Activated CD4-positive, CD25-positive, alpha-beta regulatory T cell treated with anti-CD3 and anti-CD28 coated beads, Interleukin-2, amount 50 U/mL, for 16 hours (primary cell): Measurements from ENCODE around the gene ABCC5.
"Not testable (repeated sequence)": the region's sequence is repeated elsewhere in the genome, so short reads cannot be mapped to it uniquely, and the experiment has no call there.

ENCODE experiments used
- DNase-seq: peaks from one replicate; pipeline ENCODE4 v3.0.0-alpha.2; 2020; ENCODE audit warnings: low read depth, low spot score

The ABCC5 gene

DNA sequence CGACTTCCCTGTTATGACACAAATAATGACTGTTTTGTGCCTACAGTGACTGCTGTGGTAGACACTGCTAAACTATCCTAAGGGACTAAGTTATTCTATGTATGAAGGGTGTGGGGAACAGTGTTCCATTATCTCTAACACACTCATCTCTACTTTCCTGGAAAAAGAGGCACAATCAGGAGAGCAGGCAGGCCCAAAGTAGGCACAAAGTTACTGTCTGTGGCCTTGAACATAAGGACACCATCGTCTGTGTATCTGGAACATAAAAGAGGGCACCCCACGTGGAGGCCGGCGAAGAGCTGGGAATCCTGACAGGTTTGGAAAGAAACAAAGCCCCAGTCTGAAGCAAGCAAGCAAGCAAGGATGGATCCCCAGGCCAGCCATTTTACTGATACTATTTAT, 1.5 kb downstream of the ABCC5 start:
- DNase-seq = no peak

DNA sequence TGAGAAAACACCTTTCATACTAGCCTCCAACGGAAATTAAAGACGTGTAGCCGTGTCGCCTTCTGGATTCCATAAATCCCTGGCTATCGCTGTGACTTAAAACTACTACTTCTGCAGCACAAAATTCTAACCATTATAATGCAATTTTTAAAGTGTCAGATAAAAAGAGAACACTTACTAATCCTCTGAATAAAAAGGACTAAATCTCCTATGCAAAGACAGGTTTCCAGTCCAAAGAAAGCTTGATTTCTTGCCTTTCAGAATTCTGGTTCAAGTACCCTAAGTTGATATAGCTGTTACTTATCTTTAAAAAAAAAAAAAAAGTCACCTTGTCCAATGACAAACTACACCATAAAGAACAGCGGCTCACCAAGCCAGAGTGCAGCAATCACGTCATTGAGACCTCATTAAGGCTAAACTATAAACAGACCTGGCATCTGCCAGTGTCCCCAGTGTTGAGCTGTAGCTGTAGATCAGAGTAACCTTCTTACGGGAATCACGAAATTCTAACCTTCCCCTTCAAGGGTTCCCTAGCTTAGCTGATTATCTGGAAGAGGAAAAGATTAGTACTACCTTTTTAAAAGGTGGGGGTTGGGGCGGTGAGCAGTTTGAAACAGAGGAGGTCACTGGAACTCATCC, 2.2 kb downstream of the ABCC5 start:
- no peak for DNase-seq

GRCh38 chr3:184011937-184012889, 5.5 kb downstream of the ABCC5 start:
- DNase-seq = no peak

- no peak for DNase-seq
Observed at GRCh38 chr3:184011230-184011876, 6.3 kb downstream of the ABCC5 start.

DNA sequence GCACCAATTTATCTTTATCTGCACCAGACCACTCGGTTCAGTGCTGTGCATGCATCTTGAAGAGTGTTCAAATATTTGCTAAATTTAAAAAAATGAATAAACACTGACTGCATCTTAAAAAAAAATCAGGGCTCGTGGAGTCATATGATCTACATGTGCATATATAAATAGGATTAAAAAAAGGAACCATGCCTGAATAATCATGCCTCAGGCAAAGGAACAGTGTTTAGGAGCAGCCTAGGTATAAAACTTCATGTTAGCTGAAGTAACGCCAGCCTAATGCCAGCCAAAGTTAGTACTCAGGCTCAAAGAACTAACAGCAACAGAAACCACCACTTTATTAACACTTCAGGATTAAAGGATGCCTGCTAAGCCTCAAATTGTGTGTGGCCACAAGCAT, 9.5 kb downstream of the ABCC5 start:
- no peak for DNase-seq

GRCh38 chr3:184007143-184007813, 10.4 kb downstream of the ABCC5 start:
- DNase-seq = not testable (repeated sequence)

DNA sequence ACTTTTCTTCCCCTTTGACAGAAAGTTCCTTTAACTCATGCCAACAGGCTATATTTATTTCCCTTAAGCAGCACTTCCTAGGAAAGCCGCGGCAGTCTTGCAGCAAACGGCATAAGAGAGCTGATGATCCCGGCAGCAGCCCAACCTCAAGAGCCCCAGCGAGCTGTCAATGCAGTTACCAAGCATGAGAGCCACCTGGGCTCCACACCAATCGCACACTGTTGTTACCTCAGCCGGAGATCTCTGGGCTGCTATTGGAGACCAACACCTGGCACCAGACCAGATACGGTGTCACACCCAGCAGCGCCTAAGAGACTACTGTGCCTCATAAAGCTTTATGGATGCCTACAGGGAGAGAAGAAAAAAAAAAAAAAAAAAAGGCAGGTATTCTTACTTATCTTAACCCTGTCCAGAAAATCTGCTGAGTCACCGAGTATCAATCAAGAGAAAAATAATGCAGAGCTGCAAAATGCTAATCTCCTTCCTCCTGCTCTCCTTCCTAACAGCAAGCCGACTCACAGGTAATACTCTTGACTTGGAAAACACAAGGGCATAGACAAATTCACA, 11.7 kb downstream of the ABCC5 start:
- no peak for DNase-seq

- DNase-seq = no peak
Observed at GRCh38 chr3:184004476-184004875, 13.2 kb downstream of the ABCC5 start.

- DNase-seq = no peak
Observed at GRCh38 chr3:184003187-184003967, 14.3 kb downstream of the ABCC5 start.

DNA sequence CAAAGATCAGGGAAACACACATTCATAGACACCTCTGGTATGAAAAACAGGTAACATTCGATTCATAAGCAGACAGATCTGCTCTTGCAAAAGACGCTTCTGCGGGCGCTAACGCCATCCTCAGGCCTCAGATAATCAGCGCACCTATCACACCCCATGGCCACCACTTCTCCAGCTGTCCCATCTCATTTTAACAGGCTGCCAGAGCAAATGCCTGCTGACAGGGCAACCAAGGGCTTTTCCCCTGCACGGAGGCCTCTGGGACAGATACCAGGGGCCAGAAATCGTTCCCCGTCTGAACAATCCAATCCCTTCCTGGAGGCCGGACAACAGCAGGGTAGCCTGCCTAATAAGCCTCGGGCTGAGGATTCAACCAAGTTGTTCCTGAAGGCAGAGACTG, 15.2 kb downstream of the ABCC5 start:
- no peak for DNase-seq

DNA sequence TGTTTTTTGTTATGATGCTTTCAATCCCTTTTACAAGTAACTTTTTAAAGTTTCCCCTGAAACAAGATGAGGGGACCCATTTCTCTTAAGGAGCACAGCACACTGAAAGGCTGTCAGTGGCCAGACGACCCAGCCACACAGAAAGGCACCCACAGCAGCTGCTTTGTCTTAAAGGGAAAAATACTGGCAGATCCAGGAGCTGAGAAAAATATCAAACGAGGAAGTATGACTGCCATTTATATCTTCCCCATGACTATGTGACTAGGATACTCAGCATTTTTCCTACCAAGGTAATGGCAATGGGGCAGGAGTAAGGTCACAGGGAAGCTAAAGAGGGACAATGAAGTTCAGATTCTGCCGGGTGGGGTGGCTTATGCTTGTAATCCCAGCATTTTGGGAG, 15.9 kb downstream of the ABCC5 start:
- no peak for DNase-seq

GRCh38 chr3:183991403-183991802, 26.3 kb downstream of the ABCC5 start:
- no peak for DNase-seq

DNA sequence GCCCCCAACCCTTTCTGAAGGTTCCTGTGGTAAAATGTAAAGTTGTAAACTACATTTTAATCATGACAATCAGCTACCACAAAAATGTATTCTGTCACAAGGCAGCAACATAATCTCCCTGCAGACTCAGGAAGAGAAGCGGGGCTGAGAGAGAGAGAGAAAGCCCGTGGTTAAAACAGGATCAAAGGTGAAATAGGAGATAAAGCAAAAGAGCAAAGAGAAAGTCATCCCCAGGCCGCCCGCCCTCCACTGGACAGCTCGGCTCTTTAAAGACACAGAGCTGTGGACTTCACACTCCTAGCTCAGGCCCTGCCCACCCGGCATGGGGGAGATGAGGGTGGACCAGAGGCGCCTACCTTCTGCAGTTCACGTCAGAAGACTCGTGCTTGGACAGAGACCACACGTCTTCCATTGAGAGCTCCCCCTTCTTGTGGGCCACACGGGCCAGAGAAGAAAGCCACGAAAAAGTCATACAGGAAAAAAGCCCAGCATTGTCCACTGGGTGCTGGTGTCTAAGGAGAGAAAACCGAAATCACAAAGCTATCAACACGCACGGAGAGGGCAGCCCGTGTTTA, 29.4 kb downstream of the ABCC5 start:
- DNase-seq = no peak

DNA sequence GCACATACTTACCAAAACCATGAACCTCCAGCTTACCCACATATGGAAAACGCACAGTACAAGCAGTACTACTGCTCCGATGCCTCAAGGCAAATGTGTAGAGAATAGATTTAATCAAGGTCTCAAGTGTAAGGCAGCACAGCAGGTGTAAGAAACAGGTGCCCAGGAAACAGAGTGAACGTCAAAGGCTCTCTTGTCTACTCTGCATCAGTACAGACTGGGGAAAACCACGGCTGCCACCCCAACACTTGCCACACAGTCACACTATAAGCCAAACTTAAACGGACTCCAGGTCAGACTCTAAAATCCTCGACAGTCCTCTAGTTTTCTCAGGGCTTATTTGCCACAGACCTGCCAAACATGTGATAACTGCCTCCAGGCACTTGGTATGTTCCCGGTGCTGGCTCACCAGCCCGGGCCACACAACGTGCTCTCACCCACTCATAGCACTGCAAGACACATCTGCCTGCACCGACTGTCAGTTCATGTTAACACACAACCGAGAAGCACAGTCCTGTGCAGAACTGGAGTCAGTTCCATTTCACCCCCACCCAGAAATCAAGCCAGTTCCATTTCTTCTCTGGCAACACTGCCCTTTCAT, 30.6 kb downstream of the ABCC5 start:
- DNase-seq = no peak

DNA sequence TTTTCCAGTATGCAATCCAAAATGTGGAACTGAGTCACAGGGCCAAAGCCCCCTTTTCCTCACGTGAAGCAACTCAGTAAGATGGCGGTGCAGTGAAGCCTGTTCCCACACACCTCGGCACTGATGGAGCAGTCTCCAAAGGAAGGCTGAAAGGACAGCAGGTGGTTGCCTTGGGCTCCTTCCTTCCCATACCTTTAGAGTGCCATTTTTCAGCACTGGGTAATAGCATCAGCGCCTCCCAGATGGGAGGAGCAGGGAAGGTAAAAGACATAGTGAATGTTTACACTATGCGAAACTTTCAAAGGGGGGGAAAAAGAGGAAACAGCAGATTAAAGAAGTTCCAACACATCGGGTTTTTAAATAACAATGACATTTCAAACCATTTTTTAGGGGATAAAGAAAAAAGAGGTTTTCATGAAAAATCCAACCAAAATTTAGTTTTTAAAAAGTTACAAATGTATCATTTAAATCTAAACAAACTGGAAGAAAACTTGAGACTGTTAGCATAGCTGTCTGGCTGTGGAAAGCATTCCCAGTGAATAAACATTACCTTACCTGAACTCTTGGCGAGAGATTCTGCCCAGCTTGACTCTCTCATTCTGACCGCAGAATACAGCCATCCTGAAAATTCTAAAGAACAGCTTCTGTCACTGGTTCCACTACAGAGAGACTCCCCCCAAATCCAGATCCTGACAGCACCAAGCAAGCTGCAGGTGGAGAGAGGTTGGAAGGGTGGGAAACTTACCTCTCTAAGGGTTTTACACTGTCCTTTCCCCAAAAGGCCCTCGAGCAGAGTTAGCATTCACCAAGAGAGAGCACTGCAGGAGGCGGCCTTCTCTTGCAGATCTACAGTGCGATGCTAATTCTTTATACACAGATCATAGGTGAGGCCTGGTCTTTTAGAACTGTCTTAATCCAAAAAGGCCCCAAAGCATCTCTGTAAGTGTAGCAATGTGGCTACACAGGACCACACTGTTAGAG, 32.6 kb downstream of the ABCC5 start:
- DNase-seq = no peak

DNA sequence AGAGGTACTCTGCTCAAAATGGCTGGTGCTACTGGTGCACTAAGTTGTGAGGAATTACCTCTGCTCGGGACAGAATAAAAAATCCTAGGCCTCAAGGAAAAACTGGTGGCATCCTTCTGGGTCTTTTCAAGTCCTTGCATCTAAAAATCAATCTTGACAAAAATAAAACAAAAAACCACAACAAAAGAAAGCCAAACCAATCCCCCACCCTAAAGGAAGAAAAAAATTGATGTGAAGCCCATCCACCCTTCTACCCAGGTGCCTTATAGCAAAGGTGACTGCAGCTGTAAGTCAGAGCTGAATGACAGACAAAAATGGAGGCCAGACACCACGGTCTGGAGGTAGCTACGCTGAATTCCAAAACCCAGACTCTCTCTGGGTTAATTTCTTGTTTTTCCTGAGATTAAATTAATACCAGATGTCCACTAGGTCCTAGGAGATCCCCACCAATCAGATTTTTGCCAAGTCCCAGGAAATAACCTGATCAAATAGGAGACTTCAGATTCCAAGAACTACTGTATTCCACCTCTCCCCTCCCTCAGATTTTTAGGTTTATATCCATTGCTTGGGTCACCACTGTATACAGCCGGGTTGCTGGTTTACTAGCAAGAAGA, 33.5 kb downstream of the ABCC5 start:
- no peak for DNase-seq

DNA sequence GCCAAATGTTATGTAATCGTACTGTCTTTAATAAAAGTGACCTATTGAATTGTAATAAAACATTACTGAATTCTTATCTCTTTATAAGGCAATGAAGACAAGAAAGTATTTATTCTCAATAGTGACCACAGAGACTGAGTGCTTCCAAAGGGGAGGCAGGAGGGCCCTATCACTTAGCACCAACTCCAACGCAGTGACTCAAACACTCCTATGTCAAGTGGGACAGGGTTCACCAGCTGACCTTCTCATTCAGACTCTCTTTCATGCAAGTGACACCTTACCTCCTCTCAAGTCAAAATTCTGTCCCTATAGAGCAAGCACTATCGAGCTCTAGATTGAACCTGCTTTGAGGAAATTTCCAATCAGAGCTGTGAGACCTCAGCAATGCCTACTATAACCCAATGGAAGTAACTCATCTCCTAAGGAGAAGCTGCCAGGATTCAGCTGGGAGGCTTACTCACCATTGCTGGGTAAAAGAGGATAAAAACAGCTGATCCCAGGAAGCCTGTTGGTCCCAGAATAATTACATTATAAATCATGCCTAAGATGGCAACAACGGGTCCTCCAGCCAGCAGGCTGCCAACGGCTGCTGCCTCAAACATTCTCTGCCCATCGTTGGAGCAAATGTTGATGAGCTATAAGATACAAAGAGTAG, 35.6 kb downstream of the ABCC5 start:
- DNase-seq = no peak

DNA sequence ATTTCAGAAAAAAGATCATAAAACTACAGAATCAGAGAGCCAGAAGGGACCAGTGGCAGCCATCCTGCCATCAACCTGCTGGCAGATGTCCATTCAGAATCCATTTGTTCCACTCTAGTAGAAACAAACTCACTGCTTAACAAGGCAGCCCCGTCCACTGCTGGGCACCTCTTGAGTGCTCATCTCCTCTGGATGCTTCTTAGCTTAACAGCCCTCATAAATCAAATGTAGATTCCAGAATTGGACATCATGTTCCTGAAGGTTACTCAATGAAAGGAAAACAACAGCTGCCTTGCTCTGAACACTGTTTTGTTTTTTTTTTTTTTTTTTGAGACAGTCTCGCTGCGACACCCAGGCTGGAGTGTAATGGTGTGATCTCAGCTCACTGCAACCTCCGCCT, 37.3 kb downstream of the ABCC5 start:
- DNase-seq = no peak
